ENCODE results near the gene PAM16. TPM values are rescaled to one million over a fixed set of nuclear protein-coding genes. Genes with fewer than 3 reads are reported as not detected.

Gene PAM16
- total RNA-seq, 3 donors from 2014 or later (not counting 1 experiment from before 2014, with no cell fraction given) = 29.4 to 42.7 (median 39.0) TPM

DNA sequence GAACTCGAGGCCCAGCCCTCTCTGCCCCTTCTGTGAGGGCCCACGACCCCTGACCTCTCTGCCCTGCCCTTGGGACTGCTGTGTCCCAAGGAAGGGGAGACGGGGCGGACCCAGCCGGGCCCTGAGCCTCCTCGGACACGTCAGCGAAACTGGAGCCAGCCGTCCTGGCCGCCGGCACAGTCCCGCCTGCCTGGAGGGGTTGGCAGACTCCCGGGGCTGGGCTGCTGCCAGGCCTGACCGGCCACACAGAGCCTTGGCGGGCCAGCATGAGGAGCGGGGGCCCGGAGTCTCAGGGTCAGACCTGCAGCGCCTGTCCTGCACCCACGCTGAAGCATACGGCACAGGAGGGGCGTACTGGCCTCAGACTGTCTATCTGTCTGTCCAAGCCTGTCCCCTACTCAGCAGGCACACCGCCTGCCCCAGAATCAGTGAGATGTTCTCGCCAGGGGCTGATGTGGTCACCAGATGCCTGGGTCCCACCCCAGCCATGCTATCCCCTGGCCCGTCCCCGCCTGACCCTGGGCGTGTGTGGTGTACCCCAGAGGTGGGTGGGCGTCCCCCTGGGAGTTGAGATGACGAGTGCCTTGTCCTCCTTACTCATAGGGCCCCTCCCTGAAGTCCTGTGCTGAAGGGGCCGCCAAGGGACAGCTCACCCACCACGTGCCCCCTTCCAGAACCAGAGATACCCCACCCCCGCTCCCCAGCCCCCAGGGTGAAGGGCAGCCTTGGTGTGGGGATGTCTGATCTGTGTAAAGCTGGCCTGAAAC, 25.2 kb upstream of the PAM16 start:
- ATAC-seq (no peak), DNase-seq (no peak)
- Mint-ChIP-seq H3K4me3 (no peak overlapping the region), H3K9me3 (no peaks in the 10 kb centered on the region), H3K36me3 (no peaks in the 10 kb centered on the region), H3K27ac (peak overlapping the region in 1 of 2 donors; percentile 56), H3K27me3 (ENCODE audit: low read depth in 2 of 2) (no peaks in the 10 kb centered on the region), H3K4me1 (peaks cover 0 to 31% of the 10 kb centered on the region in 2 donors)
- intact Hi-C loops (cut with micrococcal nuclease) = no loop called here
- H3K4me1 ChIP-seq (ENCODE audit: control insufficient read depth, insufficient read depth, low read length) = peaks cover 22% of the 10 kb centered on the region
- peaks cover 19% of the 10 kb centered on the region for H3K36me3 ChIP-seq (ENCODE audit: control insufficient read depth, insufficient read depth, low read length)
- TF ChIP-seq, protein P1, sequence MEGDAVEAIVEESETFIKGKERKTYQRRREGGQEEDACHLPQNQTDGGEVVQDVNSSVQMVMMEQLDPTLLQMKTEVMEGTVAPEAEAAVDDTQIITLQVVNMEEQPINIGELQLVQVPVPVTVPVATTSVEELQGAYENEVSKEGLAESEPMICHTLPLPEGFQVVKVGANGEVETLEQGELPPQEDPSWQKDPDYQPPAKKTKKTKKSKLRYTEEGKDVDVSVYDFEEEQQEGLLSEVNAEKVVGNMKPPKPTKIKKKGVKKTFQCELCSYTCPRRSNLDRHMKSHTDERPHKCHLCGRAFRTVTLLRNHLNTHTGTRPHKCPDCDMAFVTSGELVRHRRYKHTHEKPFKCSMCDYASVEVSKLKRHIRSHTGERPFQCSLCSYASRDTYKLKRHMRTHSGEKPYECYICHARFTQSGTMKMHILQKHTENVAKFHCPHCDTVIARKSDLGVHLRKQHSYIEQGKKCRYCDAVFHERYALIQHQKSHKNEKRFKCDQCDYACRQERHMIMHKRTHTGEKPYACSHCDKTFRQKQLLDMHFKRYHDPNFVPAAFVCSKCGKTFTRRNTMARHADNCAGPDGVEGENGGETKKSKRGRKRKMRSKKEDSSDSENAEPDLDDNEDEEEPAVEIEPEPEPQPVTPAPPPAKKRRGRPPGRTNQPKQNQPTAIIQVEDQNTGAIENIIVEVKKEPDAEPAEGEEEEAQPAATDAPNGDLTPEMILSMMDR (IDR thresholded peaks at IDR 0.05) = no peak
- no peak overlapping the region for H3K4me3 ChIP-seq (ENCODE audit: low read length)
- no peaks in the 10 kb centered on the region for H3K9me3 ChIP-seq (ENCODE audit: control insufficient read depth, insufficient read depth, low read length)
- WGBS (ENCODE audit: insufficient coverage) = 97% methylated on average over 30 of the region's 31 CpGs
- H3K27ac ChIP-seq (ENCODE audit: low read length) = no peak overlapping the region
- no peaks in the 10 kb centered on the region for H3K27me3 ChIP-seq (ENCODE audit: control insufficient read depth, insufficient read depth, low read length)

DNA sequence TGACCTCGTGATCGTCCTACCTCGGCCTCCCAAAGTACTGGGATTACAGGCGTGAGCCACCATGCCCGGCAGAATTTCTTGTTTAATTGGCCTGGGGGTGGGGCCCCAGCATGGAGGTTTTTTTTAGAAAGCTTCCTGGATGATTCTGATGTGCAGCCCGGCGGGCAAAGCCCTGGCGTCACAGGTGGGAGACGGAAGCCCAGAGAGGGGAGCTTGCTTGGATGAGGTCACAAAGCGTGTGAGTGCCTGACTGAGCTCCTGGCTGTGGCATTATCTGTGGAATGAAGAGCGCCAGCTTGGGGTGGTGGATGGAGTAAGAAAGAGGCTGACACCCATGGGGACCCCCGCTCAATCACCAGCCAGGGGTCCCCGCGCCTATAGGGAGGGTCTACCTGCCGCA, 24.6 kb upstream of the PAM16 start:
- Histone ChIP-seq H3K36me3 (ENCODE audit: control insufficient read depth, insufficient read depth, low read length) (peaks cover 15% of the 10 kb centered on the region), H3K27ac (ENCODE audit: low read length) (no peak overlapping the region), H3K9me3 (ENCODE audit: control insufficient read depth, insufficient read depth, low read length) (no peaks in the 10 kb centered on the region), H3K27me3 (ENCODE audit: control insufficient read depth, insufficient read depth, low read length) (no peaks in the 10 kb centered on the region), H3K4me1 (ENCODE audit: control insufficient read depth, insufficient read depth, low read length) (peaks cover 27% of the 10 kb centered on the region), H3K4me3 (ENCODE audit: low read length) (no peak overlapping the region)
- no peak for ATAC-seq
- TF ChIP-seq, protein P1 (IDR thresholded peaks at IDR 0.05) = no peak
- Mint-ChIP-seq H3K4me1 (peaks cover 0 to 27% of the 10 kb centered on the region in 2 donors), H3K4me3 (peak overlapping the region; percentile 53), H3K9me3 (no peaks in the 10 kb centered on the region), H3K27ac (peak overlapping the region; percentile 33 to 56), H3K27me3 (ENCODE audit: low read depth in 2 of 2) (no peaks in the 10 kb centered on the region), H3K36me3 (no peaks in the 10 kb centered on the region)
- intact Hi-C loops (cut with micrococcal nuclease) = no loop called here
- WGBS (ENCODE audit: insufficient coverage) = 96% methylated on average over 15 of the region's 15 CpGs
- no peak for DNase-seq

DNA sequence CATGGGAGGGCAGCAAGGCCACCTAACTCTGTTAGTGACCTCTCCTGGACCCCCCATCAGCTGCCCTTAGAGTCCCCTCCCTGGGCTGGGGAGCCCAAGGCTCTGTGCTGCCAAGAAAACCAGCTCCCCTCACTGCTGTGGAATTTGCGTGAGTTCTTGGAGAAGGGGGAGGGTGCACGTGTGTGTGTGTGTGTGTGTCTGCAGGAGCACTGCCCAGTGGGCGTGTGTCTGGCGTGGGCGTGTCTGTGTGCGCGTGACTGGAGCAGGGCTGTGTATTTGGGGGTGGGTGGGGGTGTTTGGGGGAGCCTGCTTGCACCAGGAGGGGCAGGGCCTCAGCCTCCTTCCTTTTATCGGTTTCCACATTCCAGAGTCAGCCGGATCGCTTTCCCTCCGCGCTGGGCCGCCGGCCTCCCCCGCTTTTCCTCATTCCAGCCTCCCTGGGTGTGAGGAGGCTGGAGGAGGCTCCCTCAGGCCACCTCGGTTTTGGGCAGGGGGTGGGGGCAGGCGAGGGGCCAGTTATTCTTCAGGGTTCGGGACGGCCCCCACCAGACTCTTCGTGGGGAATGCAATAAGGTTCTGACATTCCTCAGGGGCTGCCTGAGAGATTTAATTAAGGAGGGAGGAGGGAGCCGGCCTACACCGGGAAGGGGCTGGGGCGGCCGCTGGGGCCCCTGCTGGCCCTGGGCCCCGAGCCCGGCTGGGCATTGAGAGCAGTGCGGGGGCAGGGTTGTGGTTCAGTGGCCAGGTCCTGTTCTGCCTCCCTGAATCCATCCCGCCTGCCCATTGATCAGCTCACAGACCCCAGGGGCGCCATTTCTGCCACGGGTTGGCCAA, 23.0 kb upstream of the PAM16 start:
- peaks cover 5% of the 10 kb centered on the region for H3K36me3 ChIP-seq (ENCODE audit: control insufficient read depth, insufficient read depth, low read length)
- H3K27me3 ChIP-seq (ENCODE audit: control insufficient read depth, insufficient read depth, low read length) = no peaks in the 10 kb centered on the region
- H3K27ac ChIP-seq (ENCODE audit: low read length) = no peak overlapping the region
- H3K27ac Mint-ChIP-seq = peak overlapping the region in 1 of 2 donors; percentile 11
- no peak overlapping the region for H3K4me3 ChIP-seq (ENCODE audit: low read length)
- no peak for ATAC-seq
- no peaks in the 10 kb centered on the region for H3K9me3 ChIP-seq (ENCODE audit: control insufficient read depth, insufficient read depth, low read length)
- no peak overlapping the region for H3K4me3 Mint-ChIP-seq
- WGBS (ENCODE audit: insufficient coverage) = 95% methylated on average over 30 of the region's 30 CpGs
- H3K4me1 Mint-ChIP-seq = peaks cover 0 to 20% of the 10 kb centered on the region in 2 donors
- no peaks in the 10 kb centered on the region for H3K9me3 Mint-ChIP-seq
- H3K36me3 Mint-ChIP-seq = no peaks in the 10 kb centered on the region
- no peaks in the 10 kb centered on the region for H3K27me3 Mint-ChIP-seq (ENCODE audit: low read depth in 2 of 2)
- DNase-seq = peak in 1 of 2 donors; percentile 56
- peaks cover 27% of the 10 kb centered on the region for H3K4me1 ChIP-seq (ENCODE audit: control insufficient read depth, insufficient read depth, low read length)
- intact Hi-C loops (cut with micrococcal nuclease) = no loop called here
- TF ChIP-seq, protein P1 (IDR thresholded peaks at IDR 0.05) = no peak
